Mesendoderm (in vitro differentiated cells): Measurements from ENCODE around the gene TPPP.
"Not testable (repeated sequence)": the region's sequence is repeated elsewhere in the genome, so short reads cannot be mapped to it uniquely, and the experiment has no call there.

Experiments used
- DNase-seq: peaks from one replicate; pipeline ENCODE4 v3.0.0; 2013
- H2AK5ac ChIP-seq: 2 replicates; pipeline ENCODE4 v1.6.1; 2013; ENCODE audit warnings: low read length, inconsistent platforms
- H2BK120ac ChIP-seq: 2 replicates; pipeline ENCODE4 v1.6.1; 2013; ENCODE audit warnings: low read depth, mild to moderate bottlenecking, low read length, moderate library complexity, mixed read lengths
- H2BK15ac ChIP-seq: replicated peaks from 2 replicates; pipeline ENCODE4 v1.6.1; 2013; ENCODE audit warnings: low read depth, mild to moderate bottlenecking, moderate library complexity
- H2BK5ac ChIP-seq: 2 replicates; pipeline ENCODE4 v1.6.1; 2013; ENCODE audit warnings: low read length, inconsistent platforms
- H3K18ac ChIP-seq: 2 replicates; pipeline ENCODE4 v1.6.1; 2013; ENCODE audit warnings: mild to moderate bottlenecking, low read length, mixed read lengths
- H3K23ac ChIP-seq: one replicate; pipeline ENCODE4 v1.6.1; 2013; ENCODE audit warnings: low read length
- H3K27ac ChIP-seq: 2 replicates; pipeline ENCODE4 v1.5.1; 2013; ENCODE audit warnings: low read depth, mild to moderate bottlenecking, inconsistent platforms, low read length, moderate library complexity
- H3K27me3 ChIP-seq: 2 replicates; pipeline ENCODE4 v1.6.1; 2013; ENCODE audit warnings: low read length, control low read depth, mild to moderate bottlenecking, inconsistent platforms; ENCODE audit not compliant: insufficient read depth, poor library complexity
- H3K36me3 ChIP-seq: 2 replicates; pipeline ENCODE4 v1.6.1; 2013; ENCODE audit warnings: low read length, inconsistent platforms; ENCODE audit not compliant: control insufficient read depth, insufficient read depth
- H3K4ac ChIP-seq: one replicate; pipeline ENCODE4 v1.6.1; 2013; ENCODE audit warnings: low read depth, mild to moderate bottlenecking, low read length, moderate library complexity
- H3K4me1 ChIP-seq: 2 replicates; pipeline ENCODE4 v1.6.1; 2013; ENCODE audit warnings: low read depth, low read length, inconsistent platforms; ENCODE audit not compliant: control insufficient read depth
- H3K4me2 ChIP-seq: 2 replicates; pipeline ENCODE4 v1.6.1; 2013; ENCODE audit warnings: low read length
- H3K4me3 ChIP-seq: 2 replicates; pipeline ENCODE4 v1.5.1; 2013; ENCODE audit warnings: mild to moderate bottlenecking, low read length
- H3K56ac ChIP-seq: one replicate; pipeline ENCODE4 v1.6.1; 2013; ENCODE audit warnings: low read length
- H3K79me1 ChIP-seq: 2 replicates; pipeline ENCODE4 v1.6.1; 2013; ENCODE audit warnings: low read length, inconsistent platforms
- H3K79me2 ChIP-seq: 2 replicates; pipeline ENCODE4 v1.6.1; 2013; ENCODE audit warnings: mild to moderate bottlenecking, low read length; ENCODE audit not compliant: control insufficient read depth, insufficient read depth
- H3K9ac ChIP-seq: 2 replicates; pipeline ENCODE4 v1.6.1; 2013; ENCODE audit warnings: low read length, inconsistent platforms
- H4K5ac ChIP-seq: one replicate; pipeline ENCODE4 v1.6.1; 2013; ENCODE audit warnings: low read length
- H4K8ac ChIP-seq: one replicate; pipeline ENCODE4 v1.6.1; 2013; ENCODE audit warnings: low read depth, mild to moderate bottlenecking, control low read depth, low read length, moderate library complexity
- WGBS: extraction: QIAGEN DNeasy Blood & Tissue Kit; methylation state at CpG from one replicate; pipeline ENCODE4 v1.1.7; 2013; ENCODE audit warnings: low lambda C conversion rate, missing lambda C conversion rate; ENCODE audit not compliant: insufficient coverage; ENCODE audit errors: extremely low coverage; 5-methylcytosine and 5-hydroxymethylcytosine counted together

Gene TPPP

GRCh38 chr5:686936-687335, 6.2 kb downstream of the TPPP start:
- not testable (repeated sequence) for H2BK120ac ChIP-seq, H3K4me2 ChIP-seq, H3K27me3 ChIP-seq, H3K27ac ChIP-seq, H3K79me2 ChIP-seq, DNase-seq, H3K56ac ChIP-seq, H4K8ac ChIP-seq, H2BK15ac ChIP-seq, H3K23ac ChIP-seq, H3K18ac ChIP-seq, H3K4me3 ChIP-seq, H3K36me3 ChIP-seq, H2AK5ac ChIP-seq, H3K4me1 ChIP-seq, H3K79me1 ChIP-seq, H2BK5ac ChIP-seq, H3K9ac ChIP-seq, H3K4ac ChIP-seq, H4K5ac ChIP-seq
- WGBS, result no CpG with 5 or more reads among the region's 12 CpGs

- not testable (repeated sequence) for H3K79me2 ChIP-seq, DNase-seq, H3K56ac ChIP-seq, H2AK5ac ChIP-seq, H4K5ac ChIP-seq, H3K27me3 ChIP-seq, H4K8ac ChIP-seq, H3K18ac ChIP-seq, H2BK15ac ChIP-seq, H2BK120ac ChIP-seq, H3K4ac ChIP-seq, H3K27ac ChIP-seq, H3K4me3 ChIP-seq, H3K79me1 ChIP-seq, H3K36me3 ChIP-seq, H3K4me2 ChIP-seq, H3K9ac ChIP-seq, H3K4me1 ChIP-seq, H2BK5ac ChIP-seq, H3K23ac ChIP-seq
- no CpG with 5 or more reads among the region's 12 CpGs for WGBS
Measured at GRCh38 chr5:686172-686523, 7.0 kb downstream of the TPPP start.

- no peak overlapping the region for H2BK120ac ChIP-seq
- H3K27ac ChIP-seq, result no peak overlapping the region
- no peak overlapping the region for H3K56ac ChIP-seq
- H3K4ac ChIP-seq, result no peak overlapping the region
- no peak overlapping the region for H2BK15ac ChIP-seq
- H3K4me1 ChIP-seq, result no peaks in the 10 kb centered on the region
- no peak overlapping the region for H3K23ac ChIP-seq
- no peak overlapping the region for H2BK5ac ChIP-seq
- H3K79me2 ChIP-seq, result no peaks in the 10 kb centered on the region
- no peak overlapping the region for H3K18ac ChIP-seq
- H3K4me3 ChIP-seq, result no peak overlapping the region
- H4K8ac ChIP-seq, result no peak overlapping the region
- H3K27me3 ChIP-seq, result no peaks in the 10 kb centered on the region
- H4K5ac ChIP-seq, result no peak overlapping the region
- no peak for DNase-seq
- H2AK5ac ChIP-seq, result no peak overlapping the region
- no peak overlapping the region for H3K4me2 ChIP-seq
- WGBS, result no CpG with 5 or more reads among the region's 24 CpGs
- H3K79me1 ChIP-seq, result no peaks in the 10 kb centered on the region
- H3K36me3 ChIP-seq, result no peaks in the 10 kb centered on the region
- no peak overlapping the region for H3K9ac ChIP-seq
Measured at GRCh38 chr5:685262-686171, 7.6 kb downstream of the TPPP start.

- Histone ChIP-seq H3K9ac (no peak overlapping the region), H2BK15ac (no peak overlapping the region), H3K27ac (no peak overlapping the region), H3K56ac (no peak overlapping the region), H3K4me2 (no peak overlapping the region), H3K79me1 (no peaks in the 10 kb centered on the region), H3K4me3 (no peak overlapping the region), H3K79me2 (no peaks in the 10 kb centered on the region), H3K4ac (no peak overlapping the region), H2AK5ac (no peak overlapping the region), H4K8ac (no peak overlapping the region), H3K36me3 (no peaks in the 10 kb centered on the region), H2BK5ac (no peak overlapping the region), H2BK120ac (no peak overlapping the region), H3K23ac (no peak overlapping the region), H3K4me1 (no peaks in the 10 kb centered on the region), H3K18ac (no peak overlapping the region), H4K5ac (no peak overlapping the region), H3K27me3 (no peaks in the 10 kb centered on the region)
- DNase-seq, result no peak
- whole genome bisulfite sequencing, result no CpG with 5 or more reads among the region's 17 CpGs
Measured at GRCh38 chr5:684751-685216, 8.4 kb downstream of the TPPP start.

- no peak overlapping the region for H3K9ac ChIP-seq
- H3K23ac ChIP-seq, result no peak overlapping the region
- H2AK5ac ChIP-seq, result no peak overlapping the region
- H3K56ac ChIP-seq, result no peak overlapping the region
- H3K4me3 ChIP-seq, result no peak overlapping the region
- H3K79me1 ChIP-seq, result no peaks in the 10 kb centered on the region
- H3K4ac ChIP-seq, result no peak overlapping the region
- no peaks in the 10 kb centered on the region for H3K4me1 ChIP-seq
- no peak overlapping the region for H4K8ac ChIP-seq
- H2BK120ac ChIP-seq, result no peak overlapping the region
- no peak overlapping the region for H3K4me2 ChIP-seq
- no CpG with 5 or more reads among the region's 30 CpGs for WGBS
- no peak overlapping the region for H2BK5ac ChIP-seq
- no peaks in the 10 kb centered on the region for H3K27me3 ChIP-seq
- no peak overlapping the region for H4K5ac ChIP-seq
- no peak overlapping the region for H3K27ac ChIP-seq
- no peak overlapping the region for H2BK15ac ChIP-seq
- H3K79me2 ChIP-seq, result no peaks in the 10 kb centered on the region
- no peak overlapping the region for H3K18ac ChIP-seq
- DNase-seq, result no peak
- H3K36me3 ChIP-seq, result no peaks in the 10 kb centered on the region
Measured at GRCh38 chr5:683551-684481, 9.3 kb downstream of the TPPP start.
